HUES48 (cell line): ENCODE measurements around the gene TEN1.

ENCODE experiments used
- H3K27ac ChIP-seq: one replicate; pipeline ENCODE4 v1.7.0; 2013; ENCODE audit warnings: low read depth, low read length, inconsistent platforms
- H3K27me3 ChIP-seq: 2 replicates; pipeline ENCODE4 v1.6.1; 2013; ENCODE audit warnings: mild to moderate bottlenecking, low read length; ENCODE audit not compliant: control insufficient read depth, insufficient read depth
- H3K36me3 ChIP-seq: 2 replicates; pipeline ENCODE4 v1.6.1; 2013; ENCODE audit warnings: low read length; ENCODE audit not compliant: control insufficient read depth, insufficient read depth
- H3K4me1 ChIP-seq: 2 replicates; pipeline ENCODE4 v1.6.1; 2013; ENCODE audit warnings: mild to moderate bottlenecking, low read length; ENCODE audit not compliant: control insufficient read depth, insufficient read depth
- H3K4me3 ChIP-seq: 2 replicates; pipeline ENCODE4 v1.5.1; 2013; ENCODE audit warnings: mild to moderate bottlenecking, low read depth, low read length
- H3K9ac ChIP-seq: 2 replicates; pipeline ENCODE4 v1.6.1; 2013; ENCODE audit warnings: mild to moderate bottlenecking, low read depth, low read length, moderate library complexity
- H3K9me3 ChIP-seq: 2 replicates; pipeline ENCODE4 v1.6.1; 2013; ENCODE audit warnings: low read length; ENCODE audit not compliant: control insufficient read depth, insufficient read depth

The TEN1 gene

DNA sequence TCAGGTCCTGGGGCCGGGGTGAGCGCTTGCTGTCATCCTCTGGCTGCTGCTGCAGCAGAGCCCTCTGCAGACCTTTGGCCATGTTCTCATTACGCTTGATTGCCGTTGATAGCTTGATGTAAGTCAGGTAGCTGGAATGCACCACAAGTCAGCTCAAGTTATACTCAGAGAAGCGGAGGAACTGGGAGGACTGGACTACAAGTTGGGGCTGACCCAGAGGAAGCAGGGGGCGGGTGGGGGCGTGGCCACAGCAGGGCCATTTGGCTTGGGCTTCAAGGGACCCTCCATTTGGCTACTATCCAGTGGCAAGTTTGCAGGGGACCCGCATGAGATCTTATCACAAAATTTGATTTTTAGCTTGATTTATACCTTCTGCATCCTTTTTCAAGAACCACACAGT, 67.0 kb downstream of the TEN1 start:
- Histone ChIP-seq H3K4me3 (no peak overlapping the region), H3K36me3 (peaks cover 95% of the 10 kb centered on the region), H3K4me1 (peaks cover 8% of the 10 kb centered on the region; the same call in 1 of the 2 replicates), H3K27ac (no peak overlapping the region), H3K27me3 (no peaks in the 10 kb centered on the region), H3K9ac (no peak overlapping the region), H3K9me3 (no peaks in the 10 kb centered on the region)

- Histone ChIP-seq H3K36me3 (peaks cover 92% of the 10 kb centered on the region), H3K4me1 (0 out of 2 replicates have a peak, but pooled peaks cover 5% of the 10 kb centered on the region), H3K9ac (no peak overlapping the region), H3K27ac (no peak overlapping the region), H3K4me3 (no peak overlapping the region), H3K9me3 (no peaks in the 10 kb centered on the region), H3K27me3 (no peaks in the 10 kb centered on the region)
These were observed 69.1 kb downstream of the TEN1 start for GRCh38 chr17:76048025-76048605.

GRCh38 chr17:76048711-76049110, 69.7 kb downstream of the TEN1 start:
- 0 out of 2 replicates have a peak, but pooled peaks cover 5% of the 10 kb centered on the region for H3K4me1 ChIP-seq
- H3K36me3 ChIP-seq: peaks cover 90% of the 10 kb centered on the region
- no peak overlapping the region for H3K27ac ChIP-seq
- H3K27me3 ChIP-seq: no peaks in the 10 kb centered on the region
- H3K9ac ChIP-seq: no peak overlapping the region
- H3K9me3 ChIP-seq: no peaks in the 10 kb centered on the region
- H3K4me3 ChIP-seq: no peak overlapping the region

GRCh38 chr17:76049239-76049638, 70.2 kb downstream of the TEN1 start:
- H3K4me1 ChIP-seq: 0 out of 2 replicates have a peak, but pooled peaks cover 5% of the 10 kb centered on the region
- peaks cover 90% of the 10 kb centered on the region for H3K36me3 ChIP-seq
- no peaks in the 10 kb centered on the region for H3K27me3 ChIP-seq
- H3K27ac ChIP-seq: no peak overlapping the region
- no peaks in the 10 kb centered on the region for H3K9me3 ChIP-seq
- H3K4me3 ChIP-seq: no peak overlapping the region
- no peak overlapping the region for H3K9ac ChIP-seq

DNA sequence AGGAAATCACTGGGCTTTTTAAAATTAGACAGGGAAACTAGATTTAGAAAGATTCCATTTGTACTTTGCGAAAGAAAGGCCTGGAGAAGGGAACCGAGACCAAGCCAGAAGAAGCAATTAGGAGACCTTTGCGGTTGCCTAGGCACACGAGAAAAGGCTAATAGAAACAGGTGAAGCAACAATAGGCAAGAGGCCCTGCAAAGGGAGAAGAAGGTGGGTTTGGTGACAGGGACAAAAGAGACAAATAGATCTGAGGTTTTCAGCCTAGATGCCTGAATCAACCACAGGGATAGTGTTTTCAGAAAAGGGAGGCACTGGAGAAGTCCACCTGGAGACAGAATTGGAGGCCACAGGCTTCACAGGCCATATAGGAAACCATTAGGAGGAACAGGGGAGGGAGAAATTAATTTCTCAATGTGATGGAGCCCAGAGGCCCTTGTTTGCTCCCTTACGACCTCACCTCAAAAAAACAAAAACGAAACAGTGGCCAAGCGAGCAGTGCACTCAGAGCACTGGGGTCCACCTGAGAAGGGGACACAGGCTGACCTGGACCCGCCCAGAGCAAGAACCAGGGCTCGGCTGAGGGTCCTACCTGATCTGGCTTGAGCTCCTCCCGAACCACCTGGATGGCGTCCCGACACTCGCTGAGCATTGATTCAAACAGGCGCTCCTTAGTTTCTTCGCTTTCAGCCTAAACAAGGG, 70.9 kb downstream of the TEN1 start:
- Histone ChIP-seq H3K27ac (no peak overlapping the region), H3K36me3 (peaks cover 88% of the 10 kb centered on the region), H3K4me1 (0 out of 2 replicates have a peak, but pooled peaks cover 5% of the 10 kb centered on the region), H3K4me3 (no peak overlapping the region), H3K9me3 (no peaks in the 10 kb centered on the region), H3K27me3 (no peaks in the 10 kb centered on the region), H3K9ac (no peak overlapping the region)
